Neural cell (in vitro differentiated cells): Measurements from ENCODE around the gene SLC10A3. TPM values are rescaled to one million over a fixed set of nuclear protein-coding genes. Genes with fewer than 3 reads are reported as not detected.

Experiments
- H2AFZ ChIP-seq: fragments of 200-600, 300-800 bp; sonication (generic), shearing (Covaris generic); 2 replicates; pipeline ENCODE4 v1.6.0; 2014; ENCODE audit warnings: low read depth, mild to moderate bottlenecking, antibody characterized with exemption, low read length, moderate library complexity
- H3F3A ChIP-seq: fragments of 200-600 bp; shearing (Covaris generic); 2 replicates; pipeline ENCODE4 v1.6.1; 2016; ENCODE audit warnings: mild to moderate bottlenecking, moderate library complexity, mixed read lengths, antibody characterized with exemption, low read length; ENCODE audit not compliant: insufficient read depth, poor library complexity, severe bottlenecking
- H3K27ac ChIP-seq: fragments of 200-600, 300-800 bp; sonication (generic), shearing (Covaris generic); 2 replicates; pipeline ENCODE4 v1.5.1; 2014; ENCODE audit warnings: mild to moderate bottlenecking, low read length, moderate library complexity
- H3K27me3 ChIP-seq: fragments of 300-800, 200-600 bp; sonication (generic), shearing (Covaris generic); 2 replicates; pipeline ENCODE4 v1.6.0; 2014; ENCODE audit warnings: mild to moderate bottlenecking, low read depth, low read length, moderate library complexity; ENCODE audit not compliant: insufficient read depth
- H3K36me3 ChIP-seq: fragments of 300-800, 200-600 bp; sonication (generic), shearing (Covaris generic); 2 replicates; pipeline ENCODE4 v1.5.1; 2014; ENCODE audit warnings: mild to moderate bottlenecking, antibody characterized with exemption, low read length, moderate library complexity; ENCODE audit not compliant: insufficient read depth
- H3K4me2 ChIP-seq: fragments of 300-800, 200-600 bp; sonication (generic), shearing (Covaris generic); 2 replicates; pipeline ENCODE4 v1.6.0; 2014; ENCODE audit warnings: mild to moderate bottlenecking, low read length
- H3K4me3 ChIP-seq: fragments of 300-800, 200-600 bp; sonication (generic), shearing (Covaris generic); 2 replicates; pipeline ENCODE4 v1.5.1; 2014; ENCODE audit warnings: mild to moderate bottlenecking, low read length, moderate library complexity
- H3K79me2 ChIP-seq: fragments of 200-600 bp; shearing (Covaris generic); replicated peaks from 2 replicates; pipeline ENCODE4 v1.6.0; 2014; ENCODE audit warnings: mild to moderate bottlenecking, low read length, moderate library complexity; ENCODE audit not compliant: insufficient read depth
- H3K9ac ChIP-seq: fragments of 300-800, 200-600 bp; sonication (generic), shearing (Covaris generic); 2 replicates; pipeline ENCODE4 v1.6.1; 2016; ENCODE audit warnings: mild to moderate bottlenecking, low read length, mixed read lengths
- H3K9me2 ChIP-seq: fragments of 200-600 bp; shearing (Covaris generic); 2 replicates; pipeline ENCODE4 v1.6.1; 2016; ENCODE audit warnings: mild to moderate bottlenecking, low read length, mixed read lengths; ENCODE audit not compliant: insufficient read depth
- H3K9me3 ChIP-seq: fragments of 200-600, 300-800 bp; sonication (generic), shearing (Covaris generic); 2 replicates; pipeline ENCODE4 v1.6.1; 2016; ENCODE audit warnings: mild to moderate bottlenecking, mixed run types, low read length, moderate library complexity, mixed read lengths
- H4K20me1 ChIP-seq: fragments of 200-600 bp; shearing (Covaris generic); 2 replicates; pipeline ENCODE4 v1.6.1; 2016; ENCODE audit warnings: mild to moderate bottlenecking, mixed run types; ENCODE audit not compliant: insufficient read depth
- EP300 ChIP-seq: fragments of 450-650 bp; conservative IDR thresholded peaks from 2 replicates; pipeline ENCODE4 v1.6.1; 2014; ENCODE audit warnings: antibody characterized with exemption, mild to moderate bottlenecking, moderate library complexity; ENCODE audit not compliant: poor library complexity, severe bottlenecking
- EZH2 ChIP-seq: fragments of 200-600, 300-800 bp; shearing (Covaris generic), sonication (generic); IDR thresholded peaks from 2 replicates; pipeline ENCODE4 v1.6.1; 2014; ENCODE audit warnings: antibody characterized with exemption, low read length, borderline replicate concordance, mild to moderate bottlenecking; ENCODE audit not compliant: insufficient read depth, poor library complexity, severe bottlenecking
- MXI1 ChIP-seq: fragments of 450-650 bp; conservative IDR thresholded peaks from 2 replicates; pipeline ENCODE4 v1.6.1; 2014; ENCODE audit warnings: antibody characterized with exemption, mild to moderate bottlenecking; ENCODE audit not compliant: poor library complexity, severe bottlenecking
- POLR2AphosphoS5 ChIP-seq: IDR thresholded peaks from 2 replicates; pipeline ENCODE4 v1.6.1; 2012
- RAD21 ChIP-seq: fragments of 450-650 bp; conservative IDR thresholded peaks from 2 replicates; pipeline ENCODE4 v1.6.1; 2014; ENCODE audit warnings: antibody characterized with exemption, mild to moderate bottlenecking, moderate library complexity
- SMC3 ChIP-seq: fragments of 450-650 bp; conservative IDR thresholded peaks from 2 replicates; pipeline ENCODE4 v1.6.1; 2014; ENCODE audit warnings: antibody characterized with exemption, mild to moderate bottlenecking, moderate library complexity; ENCODE audit not compliant: poor library complexity
- TAF1 ChIP-seq: IDR thresholded peaks from 2 replicates; pipeline ENCODE4 v1.6.1; 2012; ENCODE audit warnings: low read depth
- polyA plus RNA-seq: library from polyadenylated mRNA; depleted of rRNA; stranded (reverse); fragments of >200 nt; gene quantifications from 2 replicates; pipeline ENCODE4 v1.2.3, GENCODE V29; 2014
- TF ChIP-seq, protein P1 (sequence below): IDR thresholded peaks from 2 replicates; pipeline ENCODE4 v1.6.1; 2012; ENCODE audit warnings: borderline replicate concordance
- TF ChIP-seq, protein P2 (sequence below): fragments of 450-650 bp; IDR thresholded peaks from 2 replicates; pipeline ENCODE4 v1.5.1; 2014; ENCODE audit warnings: antibody characterized with exemption, mild to moderate bottlenecking, moderate library complexity; ENCODE audit not compliant: poor library complexity, severe bottlenecking

Gene SLC10A3
- polyA plus RNA-seq, 1 donor from 2014 or later = 2.7 TPM

DNA sequence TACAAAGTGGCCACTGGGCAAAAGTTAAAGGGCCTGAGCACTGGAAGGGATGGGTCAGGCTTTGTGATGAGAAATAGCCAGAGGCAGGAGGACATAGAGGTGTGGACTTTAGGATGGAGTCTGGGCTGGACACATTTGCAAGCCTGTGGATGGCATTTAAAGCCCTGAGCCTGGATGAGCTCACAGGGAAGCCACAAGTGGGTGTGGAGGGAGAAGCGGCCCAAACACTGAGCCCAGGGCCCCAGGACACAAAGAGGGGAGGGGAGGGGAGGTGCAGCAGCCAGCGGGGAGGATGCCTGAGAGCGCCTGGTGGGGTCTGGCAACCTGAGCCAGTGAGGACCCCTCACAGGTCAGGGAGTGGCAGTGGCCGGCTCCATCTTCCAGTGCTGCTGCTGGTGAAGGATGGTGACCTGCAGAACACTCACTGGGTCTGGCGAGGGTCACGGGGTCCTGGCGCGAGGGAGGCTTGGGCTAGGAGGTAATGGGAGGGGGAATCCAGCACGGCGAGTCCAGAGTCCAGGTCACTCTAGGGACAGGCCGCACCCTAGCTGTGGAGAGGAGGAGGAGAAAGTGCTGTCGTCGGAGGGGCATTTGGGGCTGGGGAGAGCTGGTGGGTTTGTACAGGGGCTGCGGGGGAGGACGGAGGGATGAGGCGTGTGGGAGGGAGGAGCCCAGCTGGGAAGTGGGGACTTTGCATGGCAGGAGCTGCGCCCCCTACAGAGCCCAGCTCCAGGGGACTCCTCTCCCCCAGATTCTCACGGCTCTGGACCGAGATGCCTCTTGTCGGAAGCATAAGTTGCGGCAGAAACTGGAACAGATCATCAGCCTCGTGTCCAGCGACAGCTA, 18.4 kb downstream of the SLC10A3 start:
- Histone ChIP-seq H3K9ac (no peak overlapping the region), H3K36me3 (no peaks in the 10 kb centered on the region), H3K4me2 (no peak overlapping the region), H3K27me3 (no peaks in the 10 kb centered on the region), H4K20me1 (no peaks in the 10 kb centered on the region), H2AFZ (no peak overlapping the region), H3K79me2 (no peaks in the 10 kb centered on the region), H3K9me2 (no peaks in the 10 kb centered on the region), H3K4me3 (no peak overlapping the region), H3K27ac (no peak overlapping the region), H3K9me3 (no peaks in the 10 kb centered on the region), H3F3A (no peaks in the 10 kb centered on the region)
- no peak for TF ChIP-seq RAD21
- no peak for TF ChIP-seq SMC3
- TF ChIP-seq POLR2AphosphoS5 = no peak
- no peak for TF ChIP-seq TAF1
- TF ChIP-seq EP300 = no peak
- TF ChIP-seq MXI1 = no peak
- TF ChIP-seq EZH2 = no peak

DNA sequence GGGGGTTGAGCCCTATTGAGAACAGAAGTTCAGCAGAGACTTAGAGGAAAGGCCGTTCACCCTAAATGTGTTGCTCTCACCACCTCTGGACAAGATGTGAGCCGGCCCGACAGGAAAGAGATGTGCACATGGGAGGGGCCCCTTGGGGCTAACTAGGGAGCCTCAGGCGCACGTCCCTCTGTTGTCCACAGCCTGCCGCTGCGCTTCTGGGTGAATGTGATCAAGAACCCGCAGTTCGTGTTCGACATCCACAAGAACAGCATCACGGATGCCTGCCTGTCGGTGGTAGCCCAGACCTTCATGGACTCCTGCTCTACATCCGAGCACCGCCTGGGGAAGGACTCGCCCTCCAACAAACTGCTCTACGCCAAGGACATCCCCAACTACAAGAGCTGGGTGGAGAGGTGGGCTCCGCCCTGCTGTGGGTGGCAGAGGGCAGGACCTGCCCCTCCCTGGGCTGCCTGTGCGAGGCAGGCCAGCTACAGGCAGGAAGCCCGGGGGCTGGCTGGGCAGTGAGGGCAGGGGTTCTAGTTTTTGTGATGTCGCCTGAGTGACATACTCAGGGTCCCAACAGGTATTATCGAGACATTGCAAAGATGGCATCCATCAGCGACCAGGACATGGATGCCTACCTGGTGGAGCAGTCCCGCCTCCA, 19.4 kb downstream of the SLC10A3 start:
- Histone ChIP-seq H3K9ac (no peak overlapping the region), H4K20me1 (no peaks in the 10 kb centered on the region), H3K27me3 (no peaks in the 10 kb centered on the region), H3K27ac (no peak overlapping the region), H3K9me2 (no peaks in the 10 kb centered on the region), H3F3A (no peaks in the 10 kb centered on the region), H3K4me3 (no peak overlapping the region), H3K79me2 (no peaks in the 10 kb centered on the region), H3K9me3 (no peaks in the 10 kb centered on the region), H3K4me2 (no peak overlapping the region), H2AFZ (no peak overlapping the region), H3K36me3 (no peaks in the 10 kb centered on the region)
- TF ChIP-seq RAD21 = no peak
- no peak for TF ChIP-seq MXI1
- no peak for TF ChIP-seq TAF1
- TF ChIP-seq, protein P1, sequence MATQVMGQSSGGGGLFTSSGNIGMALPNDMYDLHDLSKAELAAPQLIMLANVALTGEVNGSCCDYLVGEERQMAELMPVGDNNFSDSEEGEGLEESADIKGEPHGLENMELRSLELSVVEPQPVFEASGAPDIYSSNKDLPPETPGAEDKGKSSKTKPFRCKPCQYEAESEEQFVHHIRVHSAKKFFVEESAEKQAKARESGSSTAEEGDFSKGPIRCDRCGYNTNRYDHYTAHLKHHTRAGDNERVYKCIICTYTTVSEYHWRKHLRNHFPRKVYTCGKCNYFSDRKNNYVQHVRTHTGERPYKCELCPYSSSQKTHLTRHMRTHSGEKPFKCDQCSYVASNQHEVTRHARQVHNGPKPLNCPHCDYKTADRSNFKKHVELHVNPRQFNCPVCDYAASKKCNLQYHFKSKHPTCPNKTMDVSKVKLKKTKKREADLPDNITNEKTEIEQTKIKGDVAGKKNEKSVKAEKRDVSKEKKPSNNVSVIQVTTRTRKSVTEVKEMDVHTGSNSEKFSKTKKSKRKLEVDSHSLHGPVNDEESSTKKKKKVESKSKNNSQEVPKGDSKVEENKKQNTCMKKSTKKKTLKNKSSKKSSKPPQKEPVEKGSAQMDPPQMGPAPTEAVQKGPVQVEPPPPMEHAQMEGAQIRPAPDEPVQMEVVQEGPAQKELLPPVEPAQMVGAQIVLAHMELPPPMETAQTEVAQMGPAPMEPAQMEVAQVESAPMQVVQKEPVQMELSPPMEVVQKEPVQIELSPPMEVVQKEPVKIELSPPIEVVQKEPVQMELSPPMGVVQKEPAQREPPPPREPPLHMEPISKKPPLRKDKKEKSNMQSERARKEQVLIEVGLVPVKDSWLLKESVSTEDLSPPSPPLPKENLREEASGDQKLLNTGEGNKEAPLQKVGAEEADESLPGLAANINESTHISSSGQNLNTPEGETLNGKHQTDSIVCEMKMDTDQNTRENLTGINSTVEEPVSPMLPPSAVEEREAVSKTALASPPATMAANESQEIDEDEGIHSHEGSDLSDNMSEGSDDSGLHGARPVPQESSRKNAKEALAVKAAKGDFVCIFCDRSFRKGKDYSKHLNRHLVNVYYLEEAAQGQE = no peak
- TF ChIP-seq, protein P2, sequence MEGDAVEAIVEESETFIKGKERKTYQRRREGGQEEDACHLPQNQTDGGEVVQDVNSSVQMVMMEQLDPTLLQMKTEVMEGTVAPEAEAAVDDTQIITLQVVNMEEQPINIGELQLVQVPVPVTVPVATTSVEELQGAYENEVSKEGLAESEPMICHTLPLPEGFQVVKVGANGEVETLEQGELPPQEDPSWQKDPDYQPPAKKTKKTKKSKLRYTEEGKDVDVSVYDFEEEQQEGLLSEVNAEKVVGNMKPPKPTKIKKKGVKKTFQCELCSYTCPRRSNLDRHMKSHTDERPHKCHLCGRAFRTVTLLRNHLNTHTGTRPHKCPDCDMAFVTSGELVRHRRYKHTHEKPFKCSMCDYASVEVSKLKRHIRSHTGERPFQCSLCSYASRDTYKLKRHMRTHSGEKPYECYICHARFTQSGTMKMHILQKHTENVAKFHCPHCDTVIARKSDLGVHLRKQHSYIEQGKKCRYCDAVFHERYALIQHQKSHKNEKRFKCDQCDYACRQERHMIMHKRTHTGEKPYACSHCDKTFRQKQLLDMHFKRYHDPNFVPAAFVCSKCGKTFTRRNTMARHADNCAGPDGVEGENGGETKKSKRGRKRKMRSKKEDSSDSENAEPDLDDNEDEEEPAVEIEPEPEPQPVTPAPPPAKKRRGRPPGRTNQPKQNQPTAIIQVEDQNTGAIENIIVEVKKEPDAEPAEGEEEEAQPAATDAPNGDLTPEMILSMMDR = no peak
- TF ChIP-seq POLR2AphosphoS5 = no peak
- TF ChIP-seq SMC3 = no peak
- no peak for TF ChIP-seq EP300
- TF ChIP-seq EZH2 = no peak
